Endothelial cell of umbilical vein (primary cell): Measurements from ENCODE around the gene APOL4. TPM values are rescaled to one million over a fixed set of nuclear protein-coding genes. Genes with fewer than 3 reads are reported as not detected.

Experiments used
- BruUV-seq: library from RNA; stranded (reverse); fragments of 400-500 nt; replicated peaks from 2 replicates; lab custom pipeline; 2021; lab: Mats Ljungman, UMichigan
- CTCF ChIA-PET: fragments of 300-600, 350-600 bp; sonication (Branson Sonifier 250); formaldehyde crosslinking; loops from one replicate; lab custom pipeline; 2021; ENCODE audit warnings: antibody characterized with exemption, inconsistent platforms; lab: Charles Lee
- POLR2A ChIA-PET: fragments of 300-600, 350-600 bp; sonication (Branson Sonifier 250); formaldehyde crosslinking; loops from one replicate; lab custom pipeline; 2021; ENCODE audit warnings: antibody characterized with exemption, inconsistent platforms; lab: Charles Lee
- DNase-seq: peaks from one replicate; pipeline ENCODE4 v3.0.0-alpha.2; 2011; ENCODE audit warnings: low read depth, low spot score
- FAIRE-seq: peaks from 2 replicates; lab custom pipeline; 2011; peaks lifted over from hg19 to GRCh38; lab: Jason Lieb, UNC
- H2AFZ ChIP-seq: 2 replicates; pipeline ENCODE4 v1.6.0; 2012; ENCODE audit warnings: low read depth, low read length, control low read depth, inconsistent platforms
- H3K27ac ChIP-seq: 2 replicates; pipeline ENCODE4 v1.5.1; 2011; ENCODE audit warnings: low read depth, mild to moderate bottlenecking, control low read depth, low read length, moderate library complexity; ENCODE audit not compliant: insufficient read depth
- H3K27me3 ChIP-seq, 2 experiments: 2 replicates each; pipeline versions ENCODE4 v1.6.0 to v1.6.1; 2011; ENCODE audit warnings: low read length in 2 of 2, mixed read lengths in 1 of 2; ENCODE audit not compliant: control insufficient read depth in 2 of 2, insufficient read depth in 2 of 2
- H3K36me3 ChIP-seq, 2 experiments: 2 replicates in 1 of 2; 3 replicates in 1 of 2; pipeline ENCODE4 v1.5.1; 2011; ENCODE audit warnings: low read length in 2 of 2, mild to moderate bottlenecking in 1 of 2, moderate library complexity in 1 of 2; ENCODE audit not compliant: control insufficient read depth in 2 of 2, insufficient read depth in 2 of 2; ENCODE audit errors: extremely low read depth in 1 of 2
- H3K4me1 ChIP-seq: 3 replicates; pipeline ENCODE4 v1.5.1; 2011; ENCODE audit warnings: mild to moderate bottlenecking, low read length; ENCODE audit not compliant: control insufficient read depth, insufficient read depth; ENCODE audit errors: extremely low read depth
- H3K4me2 ChIP-seq: 2 replicates; pipeline ENCODE4 v1.6.1; 2011; ENCODE audit warnings: low read length, control low read depth, mixed read lengths; ENCODE audit not compliant: insufficient read depth
- H3K4me3 ChIP-seq, 3 experiments: fragments of 200-600 bp in 1 of 3; sonication (generic), shearing (Covaris generic) in 1 of 3; replicated peaks in 1 of 3; 2 replicates each; pipeline ENCODE4 v1.5.1; 2011 to 2016; ENCODE audit warnings: control low read depth in 3 of 3, low read length in 3 of 3, mild to moderate bottlenecking in 2 of 3, inconsistent platforms in 1 of 3, low read depth in 1 of 3, moderate library complexity in 1 of 3; ENCODE audit not compliant: insufficient read depth in 1 of 3
- H3K79me2 ChIP-seq: 2 replicates; pipeline ENCODE4 v1.6.0; 2012; ENCODE audit warnings: low read length, inconsistent platforms; ENCODE audit not compliant: control insufficient read depth, insufficient read depth
- H3K9ac ChIP-seq: replicated peaks from 2 replicates; pipeline ENCODE3; 2011; ENCODE audit warnings: low read length, control low read depth; ENCODE audit not compliant: insufficient read depth; ENCODE audit errors: extremely low read depth
- H3K9me1 ChIP-seq: replicated peaks from 3 replicates; pipeline ENCODE4 v1.6.0; 2011; ENCODE audit warnings: mild to moderate bottlenecking, low read length; ENCODE audit not compliant: control insufficient read depth, insufficient read depth; ENCODE audit errors: extremely low read depth
- H3K9me3 ChIP-seq: replicated peaks from 2 replicates; pipeline ENCODE4 v1.5.1; 2012; ENCODE audit warnings: low read length, inconsistent platforms; ENCODE audit not compliant: control insufficient read depth, insufficient read depth
- H4K20me1 ChIP-seq: replicated peaks from 2 replicates; pipeline ENCODE3; 2011; ENCODE audit warnings: mild to moderate bottlenecking, low read length; ENCODE audit not compliant: control insufficient read depth, insufficient read depth; ENCODE audit errors: extremely low read depth
- CTCF ChIP-seq, 2 donors: IDR thresholded peaks; 1 replicate in 1 of 2; 2 replicates in 1 of 2; pipeline ENCODE4 v1.5.1; 2011; ENCODE audit warnings: low read length in 2 of 2, mild to moderate bottlenecking in 2 of 2, moderate library complexity in 2 of 2, control low read depth in 1 of 2, inconsistent platforms in 1 of 2, low read depth in 1 of 2; ENCODE audit not compliant: insufficient read depth in 1 of 2; ENCODE audit errors: extremely low read depth in 1 of 2
- EZH2 ChIP-seq: IDR thresholded peaks from 2 replicates; pipeline ENCODE4 v1.6.1; 2012; ENCODE audit warnings: borderline replicate concordance, low read depth, mild to moderate bottlenecking, moderate library complexity, low read length, inconsistent platforms; ENCODE audit not compliant: severe bottlenecking
- FOS ChIP-seq: IDR thresholded peaks from 2 replicates; pipeline ENCODE4 v1.6.1; 2011; ENCODE audit warnings: mild to moderate bottlenecking, low read length, moderate library complexity, borderline replicate concordance; ENCODE audit not compliant: insufficient read depth
- GATA2 ChIP-seq: IDR thresholded peaks from 2 replicates; pipeline ENCODE4 v1.7.0; 2011; ENCODE audit warnings: low read depth, mild to moderate bottlenecking, moderate library complexity, mixed read lengths, low read length; ENCODE audit not compliant: insufficient read length, insufficient read depth
- JUN ChIP-seq: IDR thresholded peaks from 2 replicates; pipeline ENCODE4 v1.6.1; 2011; ENCODE audit warnings: borderline replicate concordance, low read depth; ENCODE audit not compliant: insufficient read length, insufficient read depth
- MYC ChIP-seq: IDR thresholded peaks from one replicate; pipeline ENCODE4 v1.6.1; 2011; ENCODE audit warnings: mild to moderate bottlenecking, low read depth, low read length
- POLR2A ChIP-seq: IDR thresholded peaks from 2 replicates; pipeline ENCODE4 v1.6.1; 2012; ENCODE audit warnings: low read depth, mild to moderate bottlenecking, control low read depth, low read length
- POLR2AphosphoS5 ChIP-seq: IDR thresholded peaks from 2 replicates; pipeline ENCODE4 v1.6.1; 2012; ENCODE audit warnings: low read depth, mild to moderate bottlenecking, control low read depth, low read length, moderate library complexity; ENCODE audit not compliant: insufficient read depth
- dilution Hi-C: fragments of 300-500 bp; cut with MboI; formaldehyde crosslinking; loops from one replicate; pipeline ENCODE4 v1.15.0; 2019; ENCODE audit warnings: low sequenced_read_pairs; ENCODE audit not compliant: extremely low pct_ligation_motif_present
- intact Hi-C: fragments of 100-400 bp; cut with micrococcal nuclease; formaldehyde crosslinking; loops from one replicate; pipeline ENCODE4 v1.10.0; 2022
- polyA plus RNA-seq, 4 experiments: library from polyadenylated mRNA; depleted of rRNA in 3 of 4; stranded (reverse) in 3 of 4; unstranded in 1 of 4; fragments of >200 nt; gene quantifications; 2 replicates each; pipeline versions ENCODE4 v1.2.1 to v1.2.3, GENCODE V29; 2011 to 2012; ENCODE audit warnings: missing spikeins in 1 of 4
- total RNA-seq: library from RNA; stranded (reverse); gene quantifications from 2 replicates; pipeline ENCODE4 v1.2.3, GENCODE V29; 2021
- TF ChIP-seq, protein P1 (sequence below): IDR thresholded peaks from 2 replicates; pipeline ENCODE4 v1.6.1; 2011; ENCODE audit not compliant: insufficient read depth, insufficient read length

Gene APOL4
- total and polyA plus RNA-seq, 2 donors (not counting 3 experiments of a cell fraction or from before 2014, with no cell fraction given) = 0.33 to 0.97 TPM

DNA sequence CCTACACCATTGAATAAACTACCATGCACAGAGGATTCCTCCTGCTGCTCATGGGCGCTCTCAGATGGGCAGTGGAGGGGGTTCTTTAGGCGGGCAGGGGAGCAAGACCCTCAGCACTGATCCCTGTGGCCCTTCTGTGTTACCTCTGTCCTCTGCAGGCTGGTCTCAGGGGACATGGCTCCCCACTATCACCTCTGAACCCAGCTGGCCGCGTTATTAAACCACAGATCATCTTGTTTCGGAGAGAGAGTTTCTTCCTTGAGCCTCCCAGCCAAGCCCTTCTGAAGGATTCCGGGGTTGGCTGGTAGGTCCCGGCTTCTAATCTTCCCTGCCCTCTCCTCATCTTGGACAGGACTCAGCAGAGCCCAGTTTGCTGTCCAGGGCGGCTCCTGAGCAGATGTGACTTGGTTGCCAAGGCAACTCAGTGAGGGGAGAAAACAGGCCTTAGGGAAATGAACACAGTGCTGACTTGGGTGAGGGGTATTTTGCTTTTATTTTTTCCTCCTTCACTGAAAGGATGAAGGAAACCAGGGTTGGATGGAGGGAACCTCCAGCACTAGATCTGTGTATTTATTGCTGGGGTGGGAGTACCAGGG lies 54.3 kb downstream of the APOL4 start:
- POLR2A ChIA-PET = no interaction called here
- H3K27me3 ChIP-seq = peaks cover 0 to 2% of the 10 kb centered on the region in 2 experiments
- H3K27ac ChIP-seq = no peak overlapping the region
- no peaks in the 10 kb centered on the region for H3K4me1 ChIP-seq
- H4K20me1 ChIP-seq = no peaks in the 10 kb centered on the region
- no peaks in the 10 kb centered on the region for H3K79me2 ChIP-seq
- H3K36me3 ChIP-seq = peaks cover 0 to 6% of the 10 kb centered on the region in 2 experiments
- dilution Hi-C loops = no loop called here
- H3K9me3 ChIP-seq = no peaks in the 10 kb centered on the region
- no peak overlapping the region for H3K4me2 ChIP-seq
- CTCF ChIA-PET = interaction anchor here (1.9 kb wide), 1 partner anchor 33 kb away, joined by 9 read pairs; no protein-coding TSS in a partner anchor
- H3K4me3 ChIP-seq = no peak overlapping the region
- TF ChIP-seq POLR2A = no peak
- TF ChIP-seq CTCF (IDR thresholded peaks at IDR 0.05; ENCODE audit: extremely low read depth in 1 of 2, insufficient read depth in 1 of 2, low read depth in 1 of 2, low read length in 2 of 2) = no peak
- TF ChIP-seq, protein P1, sequence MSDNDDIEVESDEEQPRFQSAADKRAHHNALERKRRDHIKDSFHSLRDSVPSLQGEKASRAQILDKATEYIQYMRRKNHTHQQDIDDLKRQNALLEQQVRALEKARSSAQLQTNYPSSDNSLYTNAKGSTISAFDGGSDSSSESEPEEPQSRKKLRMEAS = no peak
- TF ChIP-seq JUN = no peak
- no peak for TF ChIP-seq POLR2AphosphoS5
- no peak for TF ChIP-seq MYC
- TF ChIP-seq GATA2 = no peak
- no peak for TF ChIP-seq EZH2
- TF ChIP-seq FOS = no peak
- DNase-seq = no peak
- BruUV-seq = no TSS peak
- H3K9ac ChIP-seq = no peak overlapping the region
- intact Hi-C loops = no loop called here
- H2AFZ ChIP-seq = no peak overlapping the region
- no peak for FAIRE-seq
- no peaks in the 10 kb centered on the region for H3K9me1 ChIP-seq
